Gastrocnemius medialis (tissue), 4 donors: ENCODE results near the gene ECI2.

ENCODE experiments used
- CTCF ChIP-seq, 5 experiments: fragments of 450-650 bp in 3 of 5; fragments of 200-600 bp in 2 of 5; sonication (generic) in 2 of 5; IDR thresholded peaks in 4 of 5; conservative IDR thresholded peaks in 1 of 5; 1 replicate in 4 of 5; 2 replicates in 1 of 5; pipeline ENCODE4 v1.5.1; 2016 to 2019; ENCODE audit warnings: antibody characterized with exemption in 5 of 5, mild to moderate bottlenecking in 3 of 5, moderate library complexity in 3 of 5
- POLR2A ChIP-seq, 2 donors: fragments of 450-650 bp; IDR thresholded peaks; one replicate each; pipeline ENCODE4 v1.6.1; 2017; ENCODE audit warnings: antibody characterized with exemption in 2 of 2, mild to moderate bottlenecking in 2 of 2, moderate library complexity in 2 of 2

- TF ChIP-seq CTCF (IDR thresholded peaks at IDR 0.05 in 4 of 5, conservative IDR thresholded peaks at IDR 0.05 in 1 of 5) (no peak), POLR2A (IDR thresholded peaks at IDR 0.05) (no peak)
Measured at GRCh38 chr6:4088704-4089103, 46.7 kb downstream of the ECI2 start.
